DMS53 (cell line): ENCODE measurements around the gene PMS2.
A peak's percentile ranks its signal among the peaks of the same experiment; 100 is the strongest.
"Not testable (repeated sequence)": the region's sequence is repeated elsewhere in the genome, so short reads cannot be mapped to it uniquely, and the experiment has no call there.

ENCODE experiments used
- DNase-seq: peaks from one replicate; lab custom pipeline; 2025; lab: John Stamatoyannopoulos, UW

The PMS2 gene

GRCh38 chr7:6015917-6016652 lies 7.2 kb upstream of the PMS2 start:
- peak; percentile 84 for DNase-seq

- DNase-seq = peak; percentile 91
Measured at GRCh38 chr7:6012355-6013104, 3.7 kb upstream of the PMS2 start.

GRCh38 chr7:6011541-6011940 lies 2.7 kb upstream of the PMS2 start:
- no peak for DNase-seq

GRCh38 chr7:6010370-6010769 lies 1.5 kb upstream of the PMS2 start:
- DNase-seq = not testable (repeated sequence)

GRCh38 chr7:6007835-6008590 lies 836 bp downstream of the PMS2 start:
- DNase-seq = peak; percentile 40

GRCh38 chr7:6007386-6007785 lies 1.5 kb downstream of the PMS2 start:
- DNase-seq = no peak

- peak; percentile 92 for DNase-seq
Measured at GRCh38 chr7:5997210-5997808, 11.5 kb downstream of the PMS2 start.

GRCh38 chr7:5987061-5987460 lies 21.8 kb downstream of the PMS2 start:
- DNase-seq = not testable (repeated sequence)

GRCh38 chr7:5979680-5980314 lies 29.1 kb downstream of the PMS2 start:
- not testable (repeated sequence) for DNase-seq

GRCh38 chr7:5973580-5973979 lies 35.3 kb downstream of the PMS2 start:
- not testable (repeated sequence) for DNase-seq

- not testable (repeated sequence) for DNase-seq
Measured at GRCh38 chr7:5970347-5970911, 38.4 kb downstream of the PMS2 start, which contains the start of gene RSPH10B. RSPH10B (minus strand) TSS chr7:5970689; CDS start chr7:5967116, 3,573 bp downstream.

- not testable (repeated sequence) for DNase-seq
Measured at GRCh38 chr7:5963810-5964209, 45.0 kb downstream of the PMS2 start.

- DNase-seq = not testable (repeated sequence)
Measured at GRCh38 chr7:5963205-5963604, 45.6 kb downstream of the PMS2 start.

- not testable (repeated sequence) for DNase-seq
Measured at GRCh38 chr7:5934945-5935450, 73.9 kb downstream of the PMS2 start.

- DNase-seq = not testable (repeated sequence)
Measured at GRCh38 chr7:5931905-5932644, 76.8 kb downstream of the PMS2 start.

- not testable (repeated sequence) for DNase-seq
Measured at GRCh38 chr7:5931250-5931649, 77.6 kb downstream of the PMS2 start.

GRCh38 chr7:5930290-5930689 lies 78.6 kb downstream of the PMS2 start:
- DNase-seq = not testable (repeated sequence)

GRCh38 chr7:5926263-5926870 lies 82.5 kb downstream of the PMS2 start:
- DNase-seq = not testable (repeated sequence)

- not testable (repeated sequence) for DNase-seq
Measured at GRCh38 chr7:5924630-5925029, 84.2 kb downstream of the PMS2 start.

GRCh38 chr7:5924180-5924579 lies 84.7 kb downstream of the PMS2 start:
- not testable (repeated sequence) for DNase-seq
